HEK293 (cell line): ENCODE data around the gene PUM1.
A peak's percentile ranks its signal among the peaks of the same experiment; 100 is the strongest.

ENCODE experiments used
- CTCF ChIA-PET: fragments of 350-600 bp; formaldehyde crosslinking; extraction: SDS; loops from one replicate; lab custom pipeline; 2021; ENCODE audit warnings: antibody characterized with exemption; lab: Yijun Ruan, JAX
- POLR2A ChIA-PET: fragments of 300-600 bp; formaldehyde crosslinking; extraction: SDS; loops from one replicate; lab custom pipeline; 2020; ENCODE audit warnings: antibody characterized with exemption, inconsistent platforms; lab: Yijun Ruan, JAX
- H3K27ac ChIP-seq: fragments of 200-500 bp; sonication (Bioruptor generic); 2 replicates; pipeline ENCODE4 v1.5.1; 2014; ENCODE audit warnings: low read depth, low read length, control low read depth, inconsistent platforms; ENCODE audit errors: extremely low read depth
- H3K36me3 ChIP-seq, 2 experiments: fragments of 200-500 bp in 1 of 2; sonication (Bioruptor generic) in 1 of 2; 1 replicate in 1 of 2; 2 replicates in 1 of 2; pipeline ENCODE4 v1.5.1; 2014 to 2017; ENCODE audit warnings: inconsistent platforms in 2 of 2, low read length in 2 of 2; ENCODE audit not compliant: control insufficient read depth in 2 of 2, insufficient read depth in 1 of 2
- H3K4me1 ChIP-seq: fragments of 200-500 bp; sonication (Bioruptor generic); 2 replicates; pipeline ENCODE4 v1.5.1; 2014; ENCODE audit warnings: mild to moderate bottlenecking, low read length, inconsistent platforms; ENCODE audit not compliant: control insufficient read depth, insufficient read depth
- H3K4me3 ChIP-seq: 2 replicates; pipeline ENCODE4 v1.5.1; 2011; ENCODE audit warnings: low read depth, mild to moderate bottlenecking, control low read depth, low read length, moderate library complexity
- H3K9me3 ChIP-seq: fragments of 200-500 bp; sonication (Bioruptor generic); 2 replicates; pipeline ENCODE4 v1.5.1; 2014; ENCODE audit warnings: low read depth, low read length, inconsistent platforms; ENCODE audit not compliant: control insufficient read depth, insufficient read depth
- FEZF1 ChIP-seq: fragments of 450-650 bp; formaldehyde crosslinking; IDR thresholded peaks from 2 replicates; pipeline ENCODE4 v1.5.1; 2016; ENCODE audit warnings: missing biosample characterization, missing genetic modification characterization
- GLIS2 ChIP-seq: fragments of 450-650 bp; formaldehyde crosslinking; IDR thresholded peaks from 2 replicates; pipeline ENCODE4 v1.5.1; 2016; ENCODE audit warnings: missing biosample characterization, missing genetic modification characterization
- HIC1 ChIP-seq: fragments of 450-650 bp; formaldehyde crosslinking; IDR thresholded peaks from 2 replicates; pipeline ENCODE4 v1.5.1; 2016; ENCODE audit warnings: missing biosample characterization, missing genetic modification characterization
- HOXA7 ChIP-seq: sonication (generic); formaldehyde crosslinking; IDR thresholded peaks from 2 replicates; pipeline ENCODE4 v1.8.1; 2022; ENCODE audit warnings: missing genetic modification reagents, borderline replicate concordance
- KLF16 ChIP-seq: fragments of 450-650 bp; formaldehyde crosslinking; IDR thresholded peaks from 2 replicates; pipeline ENCODE4 v1.5.1; 2017; ENCODE audit warnings: missing biosample characterization, missing genetic modification characterization
- PRDM1 ChIP-seq: fragments of 450-650 bp; formaldehyde crosslinking; IDR thresholded peaks from 2 replicates; pipeline ENCODE4; 2016; ENCODE audit warnings: missing biosample characterization, missing genetic modification characterization
- SP7 ChIP-seq: fragments of 450-650 bp; formaldehyde crosslinking; IDR thresholded peaks from 2 replicates; pipeline ENCODE4 v1.5.1; 2016; ENCODE audit warnings: missing biosample characterization, missing genetic modification characterization
- ZBTB17 ChIP-seq: fragments of 450-650 bp; formaldehyde crosslinking; IDR thresholded peaks from 2 replicates; pipeline ENCODE4 v1.5.1; 2016; ENCODE audit warnings: missing biosample characterization, missing genetic modification characterization
- ZBTB44 ChIP-seq: fragments of 450-650 bp; IDR thresholded peaks from 2 replicates; pipeline ENCODE4 v1.5.1; 2018; ENCODE audit warnings: missing biosample characterization, mild to moderate bottlenecking, missing genetic modification characterization
- ZNF169 ChIP-seq: fragments of 450-650 bp; formaldehyde crosslinking; IDR thresholded peaks from 2 replicates; pipeline ENCODE4 v1.5.1; 2016; ENCODE audit warnings: missing biosample characterization, missing genetic modification characterization
- ZNF175 ChIP-seq: fragments of 450-650 bp; formaldehyde crosslinking; IDR thresholded peaks from 2 replicates; pipeline ENCODE4 v1.5.1; 2016; ENCODE audit warnings: missing biosample characterization, missing genetic modification characterization
- ZNF366 ChIP-seq: fragments of 450-650 bp; formaldehyde crosslinking; conservative IDR thresholded peaks from 2 replicates; pipeline ENCODE4 v1.5.1; 2016; ENCODE audit warnings: missing biosample characterization, missing genetic modification characterization
- ZNF600 ChIP-seq: fragments of 450-650 bp; formaldehyde crosslinking; IDR thresholded peaks from 2 replicates; pipeline ENCODE4 v1.5.1; 2016; ENCODE audit warnings: missing biosample characterization, missing genetic modification characterization
- ZNF629 ChIP-seq: fragments of 450-650 bp; formaldehyde crosslinking; IDR thresholded peaks from 2 replicates; pipeline ENCODE4 v1.5.1; 2017; ENCODE audit warnings: missing biosample characterization, missing genetic modification characterization
- ZNF791 ChIP-seq: fragments of 450-650 bp; formaldehyde crosslinking; IDR thresholded peaks from 2 replicates; pipeline ENCODE4 v1.5.1; 2016; ENCODE audit warnings: missing biosample characterization, missing genetic modification characterization
- TF ChIP-seq, protein P1 (sequence below): fragments of 450-650 bp; formaldehyde crosslinking; IDR thresholded peaks from 2 replicates; pipeline ENCODE4 v1.5.1; 2016; ENCODE audit warnings: missing biosample characterization, missing genetic modification characterization
- TF ChIP-seq, protein P2 (sequence below): fragments of 450-650 bp; formaldehyde crosslinking; IDR thresholded peaks from 2 replicates; pipeline ENCODE4 v1.5.1; 2016; ENCODE audit warnings: missing biosample characterization, missing genetic modification characterization, low read depth
- TF ChIP-seq, protein P3 (sequence below): fragments of 450-650 bp; formaldehyde crosslinking; conservative IDR thresholded peaks from 2 replicates; pipeline ENCODE4 v1.5.1; 2016; ENCODE audit warnings: low read depth, missing biosample characterization, missing genetic modification characterization
- TF ChIP-seq, protein P4 (sequence below): IDR thresholded peaks from 2 replicates; pipeline ENCODE4 v1.6.1; 2011; ENCODE audit warnings: mild to moderate bottlenecking, low read depth, low read length, borderline replicate concordance

The PUM1 gene

DNA sequence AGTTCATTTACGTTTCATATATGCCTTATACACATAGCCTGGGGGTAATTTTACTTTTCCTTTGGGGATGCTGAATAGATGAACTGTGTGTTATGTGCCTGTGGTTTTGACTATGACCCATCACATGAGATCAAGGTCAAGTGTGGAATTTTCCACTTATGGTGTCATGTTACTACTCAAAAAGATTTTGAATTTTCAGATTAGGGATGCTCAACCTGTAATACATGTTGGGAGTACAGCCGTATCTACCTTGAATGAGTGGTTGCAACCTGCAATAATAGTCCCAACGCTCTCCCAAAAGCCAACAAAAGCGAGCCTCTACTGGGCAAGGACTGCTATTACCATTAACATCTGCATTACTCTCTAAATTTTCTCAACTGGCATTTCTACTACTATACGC is 88.4 kb downstream of the PUM1 start:
- Histone ChIP-seq H3K36me3 (peaks cover 16 to 84% of the 10 kb centered on the region in 2 experiments), H3K9me3 (no peaks in the 10 kb centered on the region), H3K4me1 (0 out of 2 replicates have a peak, but pooled peaks cover 4% of the 10 kb centered on the region), H3K4me3 (no peak overlapping the region), H3K27ac (no peak overlapping the region)
- CTCF ChIA-PET = interaction anchor here (1.4 kb wide), 1 partner anchor 14 kb away, joined by 5 read pairs; no protein-coding TSS in a partner anchor
- POLR2A ChIA-PET = no interaction called here
- no peak for TF ChIP-seq ZNF791 (tag by site-specific recombination)
- TF ChIP-seq SP7 (tag by site-specific recombination) = 0 out of 2 replicates have a peak, but pooled peaks have one; percentile 23
- 0 out of 2 replicates have a peak, but pooled peaks have one; percentile 32 for TF ChIP-seq ZBTB44
- TF ChIP-seq, protein P1, sequence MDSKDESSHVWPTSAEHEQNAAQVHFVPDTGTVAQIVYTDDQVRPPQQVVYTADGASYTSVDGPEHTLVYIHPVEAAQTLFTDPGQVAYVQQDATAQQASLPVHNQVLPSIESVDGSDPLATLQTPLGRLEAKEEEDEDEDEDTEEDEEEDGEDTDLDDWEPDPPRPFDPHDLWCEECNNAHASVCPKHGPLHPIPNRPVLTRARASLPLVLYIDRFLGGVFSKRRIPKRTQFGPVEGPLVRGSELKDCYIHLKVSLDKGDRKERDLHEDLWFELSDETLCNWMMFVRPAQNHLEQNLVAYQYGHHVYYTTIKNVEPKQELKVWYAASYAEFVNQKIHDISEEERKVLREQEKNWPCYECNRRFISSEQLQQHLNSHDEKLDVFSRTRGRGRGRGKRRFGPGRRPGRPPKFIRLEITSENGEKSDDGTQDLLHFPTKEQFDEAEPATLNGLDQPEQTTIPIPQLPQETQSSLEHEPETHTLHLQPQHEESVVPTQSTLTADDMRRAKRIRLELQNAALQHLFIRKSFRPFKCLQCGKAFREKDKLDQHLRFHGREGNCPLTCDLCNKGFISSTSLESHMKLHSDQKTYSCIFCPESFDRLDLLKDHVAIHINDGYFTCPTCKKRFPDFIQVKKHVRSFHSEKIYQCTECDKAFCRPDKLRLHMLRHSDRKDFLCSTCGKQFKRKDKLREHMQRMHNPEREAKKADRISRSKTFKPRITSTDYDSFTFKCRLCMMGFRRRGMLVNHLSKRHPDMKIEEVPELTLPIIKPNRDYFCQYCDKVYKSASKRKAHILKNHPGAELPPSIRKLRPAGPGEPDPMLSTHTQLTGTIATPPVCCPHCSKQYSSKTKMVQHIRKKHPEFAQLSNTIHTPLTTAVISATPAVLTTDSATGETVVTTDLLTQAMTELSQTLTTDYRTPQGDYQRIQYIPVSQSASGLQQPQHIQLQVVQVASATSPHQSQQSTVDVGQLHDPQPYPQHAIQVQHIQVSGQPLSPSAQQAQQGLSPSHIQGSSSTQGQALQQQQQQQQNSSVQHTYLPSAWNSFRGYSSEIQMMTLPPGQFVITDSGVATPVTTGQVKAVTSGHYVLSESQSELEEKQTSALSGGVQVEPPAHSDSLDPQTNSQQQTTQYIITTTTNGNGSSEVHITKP (tag by site-specific recombination) = peak; percentile 72
- peak; percentile 31; the same call in 1 of the 2 replicates for TF ChIP-seq PRDM1
- no peak for TF ChIP-seq HOXA7
- TF ChIP-seq, protein P2, sequence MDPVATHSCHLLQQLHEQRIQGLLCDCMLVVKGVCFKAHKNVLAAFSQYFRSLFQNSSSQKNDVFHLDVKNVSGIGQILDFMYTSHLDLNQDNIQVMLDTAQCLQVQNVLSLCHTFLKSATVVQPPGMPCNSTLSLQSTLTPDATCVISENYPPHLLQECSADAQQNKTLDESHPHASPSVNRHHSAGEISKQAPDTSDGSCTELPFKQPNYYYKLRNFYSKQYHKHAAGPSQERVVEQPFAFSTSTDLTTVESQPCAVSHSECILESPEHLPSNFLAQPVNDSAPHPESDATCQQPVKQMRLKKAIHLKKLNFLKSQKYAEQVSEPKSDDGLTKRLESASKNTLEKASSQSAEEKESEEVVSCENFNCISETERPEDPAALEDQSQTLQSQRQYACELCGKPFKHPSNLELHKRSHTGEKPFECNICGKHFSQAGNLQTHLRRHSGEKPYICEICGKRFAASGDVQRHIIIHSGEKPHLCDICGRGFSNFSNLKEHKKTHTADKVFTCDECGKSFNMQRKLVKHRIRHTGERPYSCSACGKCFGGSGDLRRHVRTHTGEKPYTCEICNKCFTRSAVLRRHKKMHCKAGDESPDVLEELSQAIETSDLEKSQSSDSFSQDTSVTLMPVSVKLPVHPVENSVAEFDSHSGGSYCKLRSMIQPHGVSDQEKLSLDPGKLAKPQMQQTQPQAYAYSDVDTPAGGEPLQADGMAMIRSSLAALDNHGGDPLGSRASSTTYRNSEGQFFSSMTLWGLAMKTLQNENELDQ (tag by site-specific recombination) = no peak
- TF ChIP-seq, protein P3, sequence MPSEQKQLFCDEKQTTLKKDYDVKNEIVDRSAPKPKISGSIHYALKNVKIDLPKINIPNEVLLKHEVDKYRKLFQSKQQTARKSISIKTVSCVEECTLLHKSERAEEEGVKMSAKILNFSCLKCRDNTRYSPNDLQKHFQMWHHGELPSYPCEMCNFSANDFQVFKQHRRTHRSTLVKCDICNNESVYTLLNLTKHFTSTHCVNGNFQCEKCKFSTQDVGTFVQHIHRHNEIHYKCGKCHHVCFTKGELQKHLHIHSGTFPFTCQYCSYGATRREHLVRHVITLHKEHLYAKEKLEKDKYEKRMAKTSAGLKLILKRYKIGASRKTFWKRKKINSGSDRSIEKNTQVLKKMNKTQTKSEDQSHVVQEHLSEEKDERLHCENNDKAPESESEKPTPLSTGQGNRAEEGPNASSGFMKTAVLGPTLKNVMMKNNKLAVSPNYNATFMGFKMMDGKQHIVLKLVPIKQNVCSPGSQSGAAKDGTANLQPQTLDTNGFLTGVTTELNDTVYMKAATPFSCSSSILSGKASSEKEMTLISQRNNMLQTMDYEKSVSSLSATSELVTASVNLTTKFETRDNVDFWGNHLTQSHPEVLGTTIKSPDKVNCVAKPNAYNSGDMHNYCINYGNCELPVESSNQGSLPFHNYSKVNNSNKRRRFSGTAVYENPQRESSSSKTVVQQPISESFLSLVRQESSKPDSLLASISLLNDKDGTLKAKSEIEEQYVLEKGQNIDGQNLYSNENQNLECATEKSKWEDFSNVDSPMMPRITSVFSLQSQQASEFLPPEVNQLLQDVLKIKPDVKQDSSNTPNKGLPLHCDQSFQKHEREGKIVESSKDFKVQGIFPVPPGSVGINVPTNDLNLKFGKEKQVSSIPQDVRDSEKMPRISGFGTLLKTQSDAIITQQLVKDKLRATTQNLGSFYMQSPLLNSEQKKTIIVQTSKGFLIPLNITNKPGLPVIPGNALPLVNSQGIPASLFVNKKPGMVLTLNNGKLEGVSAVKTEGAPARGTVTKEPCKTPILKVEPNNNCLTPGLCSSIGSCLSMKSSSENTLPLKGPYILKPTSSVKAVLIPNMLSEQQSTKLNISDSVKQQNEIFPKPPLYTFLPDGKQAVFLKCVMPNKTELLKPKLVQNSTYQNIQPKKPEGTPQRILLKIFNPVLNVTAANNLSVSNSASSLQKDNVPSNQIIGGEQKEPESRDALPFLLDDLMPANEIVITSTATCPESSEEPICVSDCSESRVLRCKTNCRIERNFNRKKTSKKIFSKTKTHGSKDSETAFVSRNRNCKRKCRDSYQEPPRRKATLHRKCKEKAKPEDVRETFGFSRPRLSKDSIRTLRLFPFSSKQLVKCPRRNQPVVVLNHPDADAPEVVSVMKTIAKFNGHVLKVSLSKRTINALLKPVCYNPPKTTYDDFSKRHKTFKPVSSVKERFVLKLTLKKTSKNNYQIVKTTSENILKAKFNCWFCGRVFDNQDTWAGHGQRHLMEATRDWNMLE = no peak
- TF ChIP-seq ZNF600 (tag by site-specific recombination) = peak; percentile 36; the same call in 1 of the 2 replicates
- peak; percentile 10; the same call in 1 of the 2 replicates for TF ChIP-seq FEZF1 (tag by site-specific recombination)
- TF ChIP-seq ZBTB17 (tag by site-specific recombination) = no peak
- TF ChIP-seq HIC1 = peak; percentile 53; the same call in 1 of the 2 replicates
- no peak for TF ChIP-seq ZNF169 (tag by site-specific recombination)
- TF ChIP-seq, protein P4, sequence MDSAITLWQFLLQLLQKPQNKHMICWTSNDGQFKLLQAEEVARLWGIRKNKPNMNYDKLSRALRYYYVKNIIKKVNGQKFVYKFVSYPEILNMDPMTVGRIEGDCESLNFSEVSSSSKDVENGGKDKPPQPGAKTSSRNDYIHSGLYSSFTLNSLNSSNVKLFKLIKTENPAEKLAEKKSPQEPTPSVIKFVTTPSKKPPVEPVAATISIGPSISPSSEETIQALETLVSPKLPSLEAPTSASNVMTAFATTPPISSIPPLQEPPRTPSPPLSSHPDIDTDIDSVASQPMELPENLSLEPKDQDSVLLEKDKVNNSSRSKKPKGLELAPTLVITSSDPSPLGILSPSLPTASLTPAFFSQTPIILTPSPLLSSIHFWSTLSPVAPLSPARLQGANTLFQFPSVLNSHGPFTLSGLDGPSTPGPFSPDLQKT = no peak
- 0 out of 2 replicates have a peak, but pooled peaks have one; percentile 21 for TF ChIP-seq ZNF629 (tag by site-specific recombination)
- TF ChIP-seq ZNF366 (tag by site-specific recombination) = peak; percentile 66
- no peak for TF ChIP-seq ZNF175 (tag by site-specific recombination)
- no peak for TF ChIP-seq GLIS2 (tag by site-specific recombination)
- TF ChIP-seq KLF16 = no peak
